Keratinocyte (primary cell): ENCODE data around the gene RNLS.

Source experiments
- CTCF ChIP-seq, 3 experiments: IDR thresholded peaks in 1 of 3; conservative IDR thresholded peaks in 1 of 3; optimal IDR thresholded peaks in 1 of 3; 2 replicates in 2 of 3; 3 replicates in 1 of 3; pipeline versions ENCODE3 to v1.5.1; 2011; ENCODE audit warnings: low read length in 3 of 3, mild to moderate bottlenecking in 3 of 3, moderate library complexity in 2 of 3, control low read depth in 1 of 3, inconsistent platforms in 1 of 3; ENCODE audit not compliant: insufficient read depth in 2 of 3; ENCODE audit errors: extremely low read depth in 1 of 3
- EZH2 ChIP-seq: IDR thresholded peaks from one replicate; pipeline ENCODE4 v1.6.1; 2012; ENCODE audit warnings: inconsistent platforms, mild to moderate bottlenecking, low read length, moderate library complexity

GRCh38 chr10:88270871-88271713 lies 312.0 kb downstream of the RNLS start:
- no peak for TF ChIP-seq CTCF (optimal IDR thresholded peaks at IDR 0.05 in 1 of 3, IDR thresholded peaks at IDR 0.05 in 1 of 3, conservative IDR thresholded peaks at IDR 0.05 in 1 of 3; ENCODE audit: extremely low read depth in 1 of 3, insufficient read depth in 2 of 3, low read length in 3 of 3)
- TF ChIP-seq EZH2 = no peak
